Measurements from ENCODE around the gene DYNC2I2. TPM values are rescaled to one million over a fixed set of nuclear protein-coding genes. Genes with fewer than 3 reads are reported as not detected.

DYNC2I2 gene
- total RNA-seq, 1 donor from 2014 or later = 49.9 TPM

DNA sequence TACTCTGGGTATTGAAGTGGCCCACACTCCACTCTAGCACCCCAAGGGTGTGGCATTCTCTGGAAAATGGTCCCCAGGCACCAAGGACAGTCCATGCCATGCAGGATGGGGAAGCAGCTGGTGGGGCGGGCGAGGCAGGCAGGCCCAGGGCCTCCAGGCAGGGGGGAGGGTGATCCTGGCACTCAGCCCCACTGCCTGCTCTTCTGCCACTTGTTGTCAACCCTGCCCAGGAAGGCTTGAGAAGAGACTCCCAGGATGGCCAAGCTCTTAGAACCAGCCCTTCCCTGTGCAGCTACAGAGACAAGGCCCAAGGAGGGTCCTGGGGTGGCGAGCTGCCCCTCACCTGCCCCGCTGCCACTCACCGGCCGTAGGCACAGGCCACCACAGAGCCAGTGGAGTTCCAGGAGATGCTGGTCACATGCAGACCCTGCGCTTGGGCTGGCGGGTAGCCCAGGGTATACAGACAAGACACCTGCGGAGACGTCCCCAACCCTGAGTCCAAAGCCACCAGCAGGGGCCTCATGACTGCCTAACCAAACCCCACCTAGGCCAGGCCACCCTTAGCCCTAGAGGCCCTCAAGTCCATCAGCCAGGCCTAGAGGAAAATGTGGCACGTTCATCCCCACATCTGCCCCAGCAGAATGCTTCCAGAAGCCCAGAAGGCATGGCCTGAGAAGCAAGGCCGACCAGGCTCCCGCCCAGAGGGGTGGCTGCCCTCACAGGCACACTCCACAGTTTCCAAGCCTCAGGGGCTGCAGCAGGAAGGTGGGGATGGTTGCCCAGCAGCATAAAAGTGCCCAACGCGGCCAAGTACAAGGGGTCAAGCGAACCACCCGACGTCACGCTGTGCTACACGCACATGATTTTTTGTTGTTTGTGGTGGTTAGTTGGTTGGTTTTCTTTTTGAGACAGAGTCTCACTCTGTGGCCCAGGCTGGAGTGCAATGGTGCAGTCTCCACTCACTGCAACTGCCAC, 19.8 kb downstream of the DYNC2I2 start:
- Histone ChIP-seq H3K27me3 (no peaks in the 10 kb centered on the region), H3K36me3 (peaks cover 27 to 34% of the 10 kb centered on the region in 2 donors), H3K4me3 (no peak overlapping the region), H3K4me1 (peaks cover 6 to 17% of the 10 kb centered on the region in 2 donors), H3K27ac (peak overlapping the region; percentile 90 to 98), H3K9me3 (no peaks in the 10 kb centered on the region)
- no peak for DNase-seq (ENCODE audit: low spot score in 2 of 2)
- TF ChIP-seq CTCF (IDR thresholded peaks at IDR 0.05) = no peak
- intact Hi-C loops (cut with DNase I) = loop anchor here (5.0 kb wide), 1 partner anchor 150 kb away; the partner anchor contains the start of gene TBC1D13

GRCh38 chr9:128636024-128636390, 20.6 kb downstream of the DYNC2I2 start:
- no peaks in the 10 kb centered on the region for H3K27me3 ChIP-seq
- intact Hi-C loops (cut with DNase I) = loop anchor here (5.0 kb wide), 1 partner anchor 151 kb away; the partner anchor contains the start of gene TBC1D13
- DNase-seq (ENCODE audit: low spot score in 2 of 2) = peak in 1 of 2 donors; percentile 74
- H3K9me3 ChIP-seq = no peaks in the 10 kb centered on the region
- H3K36me3 ChIP-seq = peaks cover 35 to 43% of the 10 kb centered on the region in 2 donors
- H3K27ac ChIP-seq = peak overlapping the region; percentile 90 to 98
- H3K4me1 ChIP-seq = peaks cover 6 to 17% of the 10 kb centered on the region in 2 donors
- TF ChIP-seq CTCF (IDR thresholded peaks at IDR 0.05) = no peak
- H3K4me3 ChIP-seq = no peak overlapping the region

- peaks cover 6 to 17% of the 10 kb centered on the region in 2 donors for H3K4me1 ChIP-seq
- peak overlapping the region; percentile 90 to 98 for H3K27ac ChIP-seq
- peak; percentile 47 to 96 for DNase-seq (ENCODE audit: low spot score in 2 of 2)
- no peaks in the 10 kb centered on the region for H3K9me3 ChIP-seq
- peak overlapping the region in 1 of 2 donors; percentile 12 for H3K4me3 ChIP-seq
- intact Hi-C loops (cut with DNase I) = loop anchor here (1.0 to 5.0 kb wide), 3 partner anchors 21 to 152 kb away; partner anchors contain the start of genes DYNC2I2, SET and TBC1D13
- TF ChIP-seq CTCF (IDR thresholded peaks at IDR 0.05) = peak; percentile 63 to 81 (median 73)
- H3K27me3 ChIP-seq = no peaks in the 10 kb centered on the region
- H3K36me3 ChIP-seq = peaks cover 39 to 45% of the 10 kb centered on the region in 2 donors
Measured at GRCh38 chr9:128635266-128636023, 21.2 kb downstream of the DYNC2I2 start.

GRCh38 chr9:128634651-128635262, 21.9 kb downstream of the DYNC2I2 start:
- Histone ChIP-seq H3K4me1 (peaks cover 6 to 17% of the 10 kb centered on the region in 2 donors), H3K9me3 (no peaks in the 10 kb centered on the region), H3K4me3 (no peak overlapping the region), H3K27me3 (no peaks in the 10 kb centered on the region), H3K27ac (peak overlapping the region; percentile 90 to 98), H3K36me3 (peaks cover 39 to 47% of the 10 kb centered on the region in 2 donors)
- no peak for TF ChIP-seq CTCF (IDR thresholded peaks at IDR 0.05)
- intact Hi-C loops (cut with DNase I) = loop anchor here (1.0 to 5.0 kb wide), 3 partner anchors 22 to 153 kb away; partner anchors contain the start of genes DYNC2I2, SET and TBC1D13
- no peak for DNase-seq (ENCODE audit: low spot score in 2 of 2)

DNA sequence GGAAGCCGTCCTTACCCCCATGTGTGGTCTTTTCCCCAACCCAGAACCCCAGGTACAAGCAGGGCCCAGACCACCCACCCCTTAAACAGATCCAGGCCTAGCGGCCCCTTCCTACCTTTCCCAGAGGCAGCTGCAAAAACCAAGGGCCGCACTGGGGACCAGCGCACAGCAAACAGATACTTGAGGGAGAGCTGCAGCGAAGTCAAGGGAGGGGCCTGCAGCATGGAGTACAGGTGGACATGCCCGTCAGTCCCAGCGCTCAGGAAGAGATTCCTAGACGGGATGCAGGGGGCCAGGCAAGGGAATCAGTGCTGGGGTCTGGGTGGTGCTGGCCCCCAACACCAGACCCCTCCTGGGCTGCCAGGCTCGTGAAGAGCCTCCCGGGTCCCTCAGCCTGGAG, 22.5 kb downstream of the DYNC2I2 start:
- H3K27ac ChIP-seq = peak overlapping the region; percentile 90 to 98
- no peaks in the 10 kb centered on the region for H3K9me3 ChIP-seq
- peaks cover 6 to 17% of the 10 kb centered on the region in 2 donors for H3K4me1 ChIP-seq
- peaks cover 43 to 53% of the 10 kb centered on the region in 2 donors for H3K36me3 ChIP-seq
- TF ChIP-seq CTCF (IDR thresholded peaks at IDR 0.05) = no peak
- intact Hi-C loops (cut with DNase I) = no loop called here
- DNase-seq (ENCODE audit: low spot score in 2 of 2) = no peak
- H3K4me3 ChIP-seq = no peak overlapping the region
- H3K27me3 ChIP-seq = no peaks in the 10 kb centered on the region
